Fibroblast of peridontal ligament (primary cell): ENCODE data around the gene FAM111A.
A peak's percentile ranks its signal among the peaks of the same experiment; 100 is the strongest.
"Not testable (repeated sequence)": the region's sequence is repeated elsewhere in the genome, so short reads cannot be mapped to it uniquely, and the experiment has no call there.

ENCODE experiments used
- DNase-seq: peaks from one replicate; pipeline ENCODE4 v3.0.0-alpha.2; 2010; ENCODE audit errors: extremely low read depth

Gene FAM111A, protein sequence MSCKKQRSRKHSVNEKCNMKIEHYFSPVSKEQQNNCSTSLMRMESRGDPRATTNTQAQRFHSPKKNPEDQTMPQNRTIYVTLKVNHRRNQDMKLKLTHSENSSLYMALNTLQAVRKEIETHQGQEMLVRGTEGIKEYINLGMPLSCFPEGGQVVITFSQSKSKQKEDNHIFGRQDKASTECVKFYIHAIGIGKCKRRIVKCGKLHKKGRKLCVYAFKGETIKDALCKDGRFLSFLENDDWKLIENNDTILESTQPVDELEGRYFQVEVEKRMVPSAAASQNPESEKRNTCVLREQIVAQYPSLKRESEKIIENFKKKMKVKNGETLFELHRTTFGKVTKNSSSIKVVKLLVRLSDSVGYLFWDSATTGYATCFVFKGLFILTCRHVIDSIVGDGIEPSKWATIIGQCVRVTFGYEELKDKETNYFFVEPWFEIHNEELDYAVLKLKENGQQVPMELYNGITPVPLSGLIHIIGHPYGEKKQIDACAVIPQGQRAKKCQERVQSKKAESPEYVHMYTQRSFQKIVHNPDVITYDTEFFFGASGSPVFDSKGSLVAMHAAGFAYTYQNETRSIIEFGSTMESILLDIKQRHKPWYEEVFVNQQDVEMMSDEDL

DNA sequence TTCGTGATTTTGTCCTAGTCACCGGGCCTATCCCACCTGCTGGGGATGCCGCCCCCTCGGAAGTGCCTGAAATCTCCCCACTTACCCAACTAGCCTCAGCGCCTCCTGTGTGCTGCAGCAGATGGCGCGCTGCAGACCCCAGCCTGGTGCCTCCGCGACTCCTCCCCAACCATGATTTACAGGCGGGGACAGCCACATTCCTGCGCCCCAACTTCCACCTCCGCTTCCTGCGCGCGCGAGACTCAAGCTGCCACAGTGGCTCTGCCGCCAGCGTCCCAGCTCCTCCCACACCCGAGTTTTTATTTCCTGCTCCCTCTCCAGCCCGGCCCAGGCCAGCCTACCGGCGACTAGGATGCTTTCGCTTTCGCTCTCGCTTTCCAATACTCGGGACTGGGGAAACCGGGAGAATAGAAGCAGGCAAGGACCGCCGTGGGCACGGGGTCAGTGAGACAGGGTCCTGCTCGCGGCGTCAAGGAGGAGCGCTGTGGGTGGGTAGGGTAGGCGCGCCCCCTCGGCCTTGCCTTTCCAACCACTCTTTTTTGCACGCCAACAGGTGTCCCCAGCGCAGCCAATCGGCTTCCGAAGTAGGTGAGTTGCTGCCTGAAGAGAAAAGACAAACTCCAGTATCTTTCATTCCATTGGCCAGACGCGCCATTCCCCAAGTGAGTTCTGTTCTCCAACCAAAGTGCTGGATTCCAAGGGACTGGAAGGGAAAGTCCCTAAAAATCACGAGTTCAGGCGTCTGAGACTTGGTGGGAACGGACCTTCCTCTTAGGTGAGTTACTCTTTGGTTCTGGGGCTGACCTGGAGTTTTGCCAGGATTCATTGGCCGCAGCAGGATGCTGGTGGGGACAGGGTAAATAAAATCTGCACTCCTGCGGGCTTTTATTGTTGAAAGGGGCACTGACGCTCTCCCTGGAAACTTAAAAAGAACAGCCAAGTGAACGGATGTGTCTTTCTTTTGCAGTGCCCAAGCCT lies at the start of gene FAM111A:
Gene FAM111A, plus strand, starts transcription at position 327 of the 978 bp plus-strand sequence. CDS start 6,017 bp downstream, outside the sequence.
- peak; percentile 86 for DNase-seq

DNA sequence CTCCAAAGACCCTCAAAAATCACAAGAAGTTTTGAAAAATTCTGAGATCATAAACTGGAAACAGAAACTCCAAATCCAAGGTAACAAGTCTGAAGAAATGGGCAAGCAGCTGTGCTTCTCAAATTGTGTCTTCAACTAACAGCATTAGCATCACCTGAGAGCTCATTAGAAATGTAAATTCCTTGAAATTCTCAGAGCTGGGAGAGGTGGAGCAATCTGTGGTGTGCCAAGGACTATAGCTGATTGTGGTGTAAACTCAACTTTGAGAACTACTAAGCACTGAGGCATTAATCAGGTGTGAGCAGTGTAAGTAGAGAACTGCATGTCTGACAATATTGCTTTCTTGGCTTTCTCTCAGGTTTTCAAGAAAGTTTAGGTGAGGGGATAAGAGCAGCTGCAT lies 49.1 kb upstream of the FAM111A start:
- not testable (repeated sequence) for DNase-seq

DNA sequence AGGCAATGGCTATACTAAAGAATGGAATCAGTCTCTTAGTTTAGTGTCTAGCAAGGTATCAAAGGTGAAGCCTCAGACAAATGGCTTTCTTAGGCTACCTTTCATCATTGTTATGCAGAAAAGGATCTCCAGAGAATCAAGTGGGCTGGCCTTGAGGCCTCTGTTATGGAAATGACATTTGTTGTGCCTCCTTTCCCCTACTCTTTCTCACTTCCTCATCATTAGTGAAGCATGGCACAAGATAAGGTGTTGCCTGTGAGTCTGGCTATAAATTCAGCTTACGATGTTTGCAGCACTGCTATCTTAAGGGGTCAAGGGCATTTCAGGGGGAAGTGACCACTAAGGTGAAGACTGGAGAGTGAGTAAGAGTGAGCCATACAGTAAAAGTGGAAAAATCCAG lies 47.4 kb upstream of the FAM111A start:
- not testable (repeated sequence) for DNase-seq

DNA sequence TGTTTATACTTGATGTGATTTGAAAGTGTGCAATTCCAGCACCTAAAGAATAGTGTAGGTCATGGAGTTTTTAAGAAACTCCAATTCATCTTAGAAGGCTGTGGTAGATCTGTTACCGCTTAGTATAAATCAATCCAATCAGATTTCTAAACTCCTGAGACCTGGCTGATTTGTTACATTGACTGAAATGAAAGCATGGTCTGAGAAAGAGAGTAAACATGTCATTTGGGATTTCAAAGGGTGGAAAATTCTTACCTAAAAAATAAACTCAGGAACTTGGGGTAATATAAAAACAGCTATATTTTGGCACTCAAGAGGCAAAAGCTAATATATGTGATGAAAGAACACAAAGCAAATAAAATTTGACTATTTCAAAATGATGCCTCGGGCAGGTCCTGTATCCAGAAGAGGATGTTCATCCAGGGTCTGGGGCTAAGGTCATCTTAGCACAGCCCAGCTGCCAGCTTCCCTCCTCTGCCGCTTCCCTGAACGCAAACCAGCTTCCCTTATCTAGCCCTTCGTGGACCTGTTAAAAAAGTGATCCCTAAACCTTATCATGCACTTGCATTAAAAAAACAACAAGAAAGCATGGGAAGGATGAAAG lies 46.6 kb upstream of the FAM111A start:
- not testable (repeated sequence) for DNase-seq

DNA sequence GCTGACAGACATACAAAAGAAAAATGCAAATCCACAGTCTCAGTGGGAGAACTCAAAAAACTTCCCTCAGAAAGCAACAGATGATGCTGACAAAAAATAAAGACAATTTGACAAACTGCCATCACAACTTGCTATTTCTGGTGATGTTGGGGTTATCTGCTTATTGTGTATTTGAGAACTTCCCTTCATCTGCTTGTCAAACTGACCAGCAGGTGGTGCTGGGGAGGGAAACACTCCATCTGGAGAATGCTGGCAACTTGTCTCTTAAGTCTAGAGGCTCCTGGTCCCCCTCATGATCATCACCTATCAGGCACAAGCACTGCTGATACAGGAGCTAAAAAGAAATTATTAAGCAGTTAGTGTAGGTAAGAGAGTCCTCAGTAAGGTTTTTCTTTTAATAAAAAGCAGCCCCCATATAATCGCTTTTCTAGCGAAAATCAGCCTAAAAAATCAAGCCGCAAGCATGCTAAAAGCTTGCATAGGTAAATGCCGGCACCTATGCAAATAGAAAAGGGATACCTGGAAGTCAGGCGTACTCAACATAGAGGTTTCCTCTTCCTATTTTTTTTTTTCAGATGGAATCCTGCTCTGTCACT lies 45.4 kb upstream of the FAM111A start:
- peak; percentile 73 for DNase-seq

DNA sequence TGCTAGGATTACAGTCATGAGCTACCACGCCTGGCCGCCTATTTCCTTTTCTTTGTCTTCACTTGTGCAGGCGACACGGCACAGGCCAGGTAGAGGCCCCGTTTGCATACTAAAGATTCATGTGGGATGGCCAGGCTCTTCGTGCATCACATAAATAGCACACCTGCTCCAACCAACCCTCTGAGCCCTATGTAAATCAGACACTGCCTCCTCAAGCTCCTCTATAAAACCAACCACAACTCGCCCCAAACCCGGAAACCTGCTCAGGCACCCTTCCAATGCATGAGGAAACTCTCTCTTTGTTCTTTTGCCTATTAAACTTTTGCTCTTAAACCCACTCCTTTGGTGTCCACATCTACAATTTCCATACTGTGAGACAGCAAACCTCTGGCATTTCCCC lies 44.7 kb upstream of the FAM111A start:
- DNase-seq, result not testable (repeated sequence)

DNA sequence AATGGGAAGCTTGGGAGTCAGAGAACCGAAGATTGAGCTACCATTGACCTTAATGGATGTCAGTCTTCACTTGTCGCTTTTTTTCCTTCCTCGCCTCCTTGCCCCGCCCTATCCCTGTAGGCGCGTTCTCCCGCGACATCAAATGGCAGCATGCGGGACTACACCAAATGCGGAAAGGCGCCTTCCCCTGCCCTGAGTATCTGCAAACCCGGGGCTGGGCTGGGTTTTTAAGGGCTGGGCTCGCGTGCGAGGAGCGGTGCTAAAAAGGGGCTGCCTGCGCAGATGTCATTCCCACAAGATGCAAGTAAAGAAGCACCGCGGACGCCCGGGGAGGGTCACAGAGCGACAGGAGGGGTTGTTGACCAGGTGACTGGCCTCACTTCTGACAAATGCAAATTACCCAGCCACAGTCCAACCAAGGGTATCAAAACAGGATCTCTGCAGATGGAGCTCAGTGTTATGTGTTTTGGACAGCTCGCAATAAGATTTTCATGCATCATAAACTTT lies 40.3 kb upstream of the FAM111A start:
- DNase-seq, result peak; percentile 34

DNA sequence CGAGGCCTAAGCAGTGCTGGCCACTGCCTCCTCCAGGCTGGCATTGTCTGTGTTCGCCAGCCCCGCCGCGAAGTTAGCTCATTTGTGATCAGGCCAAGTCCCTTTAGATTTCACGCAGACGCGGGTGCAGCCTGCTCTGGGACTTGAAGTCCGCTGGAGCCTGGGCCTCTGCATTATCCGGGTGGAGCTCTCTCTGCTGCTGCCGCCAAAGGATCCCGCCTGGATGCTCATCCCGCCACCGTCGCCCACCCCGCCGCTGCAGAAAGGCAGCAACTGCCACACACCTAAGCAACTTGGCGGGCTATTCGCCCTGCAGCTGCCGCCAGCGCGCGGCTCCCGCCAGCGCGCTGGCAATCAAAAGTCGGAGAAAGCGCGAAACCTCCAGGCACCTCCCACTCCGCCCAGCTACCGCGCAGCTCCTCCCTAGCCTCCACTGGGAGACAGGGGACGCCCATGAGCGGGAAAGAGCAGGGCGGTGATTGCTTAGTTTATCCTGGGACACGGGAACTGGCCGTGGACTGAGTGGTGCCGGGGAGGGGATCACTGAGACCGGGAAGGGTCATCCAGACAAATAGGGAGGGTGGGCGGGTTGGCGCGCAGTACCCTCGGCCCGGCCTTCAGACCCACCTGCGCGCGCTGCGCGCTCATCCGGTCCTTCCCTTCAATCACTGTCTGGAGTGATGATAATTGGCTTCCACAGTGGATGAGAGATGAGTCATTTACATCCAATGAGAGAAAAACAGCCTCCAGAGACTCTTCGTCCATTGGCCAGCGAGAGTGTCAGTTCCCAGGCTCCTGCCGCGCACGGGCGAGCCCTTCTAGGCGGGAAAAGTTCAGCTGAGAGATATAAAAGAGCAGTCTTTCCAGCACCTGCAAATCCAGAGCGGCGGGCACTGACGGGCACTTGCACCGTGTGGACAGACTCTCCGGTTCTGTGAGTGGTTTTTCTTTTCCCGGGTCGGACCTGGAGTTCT lies 36.0 kb upstream of the FAM111A start, which contains the start of gene FAM111B:
Gene FAM111B, plus strand, starts transcription at position 875 of the 974 bp plus-strand sequence. CDS start 2,389 bp downstream, outside the sequence.
- DNase-seq, result peak; percentile 91

DNA sequence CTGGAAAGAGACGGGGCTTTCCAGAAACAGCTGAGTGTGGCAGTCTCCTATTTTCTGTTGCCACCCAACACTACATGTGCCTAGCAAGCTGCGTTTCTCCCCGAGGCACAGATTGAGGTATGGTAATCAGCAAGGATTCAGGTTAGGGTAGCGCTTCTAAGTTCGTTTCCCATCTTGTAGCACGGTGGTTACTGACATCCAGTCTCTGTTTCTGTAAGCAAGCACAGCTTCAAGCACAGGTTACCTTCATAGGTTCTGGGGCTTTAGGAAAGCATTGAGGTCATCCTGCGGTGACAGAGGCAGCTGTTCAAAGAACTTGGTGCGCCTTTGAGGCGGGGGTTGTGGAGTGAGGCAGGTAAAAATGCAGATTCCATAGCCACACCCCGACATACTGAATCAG lies 34.9 kb upstream of the FAM111A start:
- not testable (repeated sequence) for DNase-seq

DNA sequence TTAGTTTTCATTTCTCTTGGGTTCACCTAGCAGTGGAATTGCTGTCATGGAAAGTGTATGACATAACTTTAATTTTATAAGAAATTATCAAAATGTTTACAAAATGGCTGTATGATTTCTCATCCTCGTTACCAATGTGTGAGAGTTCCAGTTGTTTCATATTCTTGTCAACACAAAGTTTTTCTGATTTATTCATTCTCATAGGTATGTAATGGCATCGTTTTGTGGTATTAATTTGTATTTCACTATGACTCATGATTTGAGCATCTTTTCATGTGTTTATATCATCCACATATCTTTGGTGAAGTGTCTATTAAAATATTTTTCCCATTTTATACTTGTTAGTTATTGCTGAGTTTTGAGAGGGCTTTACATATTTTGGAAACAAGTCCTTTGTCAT lies 30.2 kb upstream of the FAM111A start:
- DNase-seq, result no peak

DNA sequence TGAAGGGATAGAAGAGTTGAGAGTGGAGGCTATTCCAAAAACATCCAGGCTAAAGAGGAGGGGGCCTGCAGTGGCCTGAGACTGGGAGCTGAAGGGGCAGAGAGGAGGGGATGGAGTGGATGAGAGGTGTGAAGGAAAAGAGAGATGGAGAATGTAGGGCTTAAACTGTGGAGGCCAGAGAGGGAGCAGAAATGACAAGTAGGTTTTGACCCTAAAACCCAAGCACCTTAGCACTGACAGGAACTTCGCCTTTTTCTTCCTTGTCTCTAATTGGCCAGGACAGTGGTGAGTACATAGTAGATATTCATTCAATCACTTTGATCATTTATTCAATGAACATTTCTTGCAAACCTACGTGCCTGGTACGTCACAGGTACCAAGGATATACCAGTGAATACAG lies 28.3 kb upstream of the FAM111A start:
- DNase-seq, result no peak

DNA sequence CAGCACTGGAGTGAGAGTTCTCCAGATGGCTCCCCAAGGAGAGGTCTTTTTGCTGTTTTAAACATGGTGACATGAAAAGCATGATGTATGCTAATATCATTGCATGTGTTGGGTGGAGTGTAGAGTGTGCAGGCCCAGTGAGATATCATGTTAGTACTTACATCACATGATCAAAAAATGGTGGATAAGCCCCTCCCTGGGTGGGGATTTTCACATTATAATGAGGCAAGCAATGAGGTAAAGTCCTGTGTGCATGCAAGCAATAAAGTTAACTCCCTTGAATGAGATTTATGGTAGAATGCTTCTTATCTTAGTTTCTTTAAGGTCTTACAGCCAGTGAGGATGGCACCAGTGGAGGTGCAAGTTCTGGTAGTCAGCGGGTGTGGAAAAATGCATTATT lies 27.1 kb upstream of the FAM111A start:
- no peak for DNase-seq

DNA sequence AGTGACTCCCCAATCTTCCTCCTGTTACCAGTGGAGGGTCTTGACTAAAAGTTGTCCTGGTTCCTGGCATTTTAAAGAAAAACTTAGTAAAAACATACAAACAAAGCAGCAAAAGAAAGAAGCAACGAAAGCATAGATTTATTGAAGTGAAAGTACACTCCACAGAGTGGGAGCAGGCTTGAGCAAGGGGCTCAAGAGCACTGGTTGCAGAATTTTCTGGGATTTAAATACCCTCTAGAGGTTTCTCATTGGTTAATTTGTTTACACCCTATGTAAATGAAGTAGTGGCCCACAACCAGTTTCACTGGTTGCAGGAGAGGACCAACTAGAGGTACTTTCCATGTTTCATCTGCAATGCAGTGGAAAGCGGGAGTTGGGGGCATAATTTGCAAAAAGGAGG lies 24.9 kb upstream of the FAM111A start:
- no peak for DNase-seq

DNA sequence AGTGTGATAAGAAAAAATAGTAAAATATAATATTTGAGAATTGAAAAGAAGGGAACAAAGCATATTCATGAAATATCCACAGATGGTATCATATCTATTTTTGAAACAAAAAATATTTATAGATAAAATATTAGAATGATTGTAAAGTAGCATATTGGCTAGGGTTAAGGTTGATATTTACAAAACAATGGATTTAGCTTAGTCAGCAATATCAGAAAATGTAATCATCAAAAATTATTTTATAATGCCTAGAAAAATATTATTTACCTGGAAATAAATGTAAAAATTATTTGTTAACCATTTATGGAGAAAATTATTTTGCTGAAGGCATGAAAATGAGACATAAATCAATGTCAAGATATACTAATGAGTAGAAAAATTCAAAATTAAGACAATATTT lies 22.8 kb upstream of the FAM111A start:
- no peak for DNase-seq

DNA sequence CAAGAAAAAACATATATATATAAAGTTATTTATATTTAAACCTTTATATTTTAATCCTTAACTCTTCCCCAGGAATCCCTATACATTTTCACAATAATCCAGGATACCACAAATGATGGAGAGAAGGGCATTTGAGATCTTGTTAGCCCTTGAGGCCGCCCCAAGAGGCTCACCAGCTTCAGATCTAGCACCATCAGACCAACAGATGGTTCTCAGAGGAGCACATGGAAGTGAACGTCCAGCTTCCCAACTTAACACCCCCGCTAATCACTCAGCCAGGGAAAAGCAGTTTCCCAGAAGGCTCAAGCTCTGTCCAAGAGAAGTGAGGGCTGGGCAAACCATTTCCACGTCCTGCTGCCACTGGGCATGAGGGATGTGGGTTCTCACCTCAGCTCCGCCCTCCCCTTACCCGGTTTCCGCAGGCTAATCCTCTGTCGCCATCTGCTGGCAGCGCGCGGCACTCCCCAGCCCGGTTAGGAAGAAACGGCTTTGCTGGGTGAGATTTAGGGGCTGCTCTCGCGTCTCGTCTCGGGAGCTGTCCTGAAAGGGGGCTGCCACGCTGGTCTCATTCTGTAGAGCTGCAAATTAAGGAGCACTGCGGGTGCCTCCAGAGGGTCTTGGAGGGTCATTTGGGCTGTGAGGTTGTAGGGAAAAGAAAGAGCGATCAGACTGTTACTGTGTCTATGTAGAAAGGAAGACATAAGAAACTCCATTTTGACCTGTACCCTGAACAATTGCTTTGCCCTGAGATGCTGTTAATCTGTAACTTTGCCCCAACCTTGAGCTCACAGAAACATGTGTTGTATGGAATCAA lies 6.8 kb upstream of the FAM111A start:
- DNase-seq, result peak; percentile 73

DNA sequence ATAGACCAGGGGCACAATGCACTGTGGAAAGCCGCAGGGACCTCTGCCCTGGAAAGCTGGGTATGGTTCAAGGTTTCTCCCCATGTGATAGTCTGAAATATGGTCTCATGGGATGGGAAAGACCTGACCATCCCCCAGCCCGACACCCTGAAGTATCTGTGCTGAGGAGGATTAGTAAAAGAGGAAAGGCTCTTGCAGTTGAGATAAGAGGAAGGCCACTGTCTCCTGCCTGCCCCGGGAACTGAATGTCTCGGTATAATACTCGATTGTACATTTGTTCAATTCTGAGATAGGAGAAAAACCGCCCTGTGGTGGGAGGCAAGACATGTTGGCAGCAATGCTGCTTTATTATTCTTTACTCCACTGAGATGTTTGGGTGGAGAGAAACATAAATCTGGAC lies 6.1 kb upstream of the FAM111A start:
- DNase-seq, result not testable (repeated sequence)

DNA sequence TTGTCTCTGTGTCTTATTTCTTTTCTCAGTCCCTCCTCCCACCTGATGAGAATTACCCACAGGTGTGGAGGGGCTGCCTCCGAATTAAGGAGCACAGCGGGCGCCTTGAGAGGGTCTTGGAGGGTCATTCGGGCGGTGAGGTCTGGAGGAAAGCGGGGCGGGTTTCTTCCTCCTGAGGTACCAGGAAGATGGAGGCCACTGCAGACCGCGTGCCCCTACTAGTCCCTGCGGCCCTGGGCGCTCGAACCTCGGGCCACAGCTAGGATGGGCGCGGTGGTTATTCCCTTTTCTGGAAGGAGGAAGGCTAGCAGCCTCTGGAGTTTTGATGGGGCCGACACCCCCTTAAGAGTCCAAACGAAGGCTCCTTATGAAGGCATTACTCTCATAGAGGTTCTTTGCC lies 5.5 kb upstream of the FAM111A start:
- DNase-seq, result no peak

DNA sequence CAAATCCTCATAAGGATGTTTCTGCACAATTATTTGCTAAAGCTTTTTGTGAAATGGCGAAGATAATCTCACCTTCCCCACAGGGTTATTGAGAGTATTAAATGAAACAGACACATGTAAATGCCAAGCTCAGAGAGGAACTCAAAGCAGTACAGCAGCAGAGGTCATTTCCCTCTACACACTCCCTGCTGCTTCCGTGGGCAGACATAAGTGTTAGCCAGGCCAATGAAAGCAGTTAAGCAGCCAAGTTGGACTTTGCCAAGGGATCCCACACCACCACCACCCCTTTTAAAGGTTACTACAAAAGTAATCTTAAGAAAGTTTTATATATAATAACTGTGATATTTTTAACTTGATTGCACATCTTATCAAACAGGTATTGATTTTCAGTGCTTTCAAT lies 4.0 kb upstream of the FAM111A start:
- no peak for DNase-seq

DNA sequence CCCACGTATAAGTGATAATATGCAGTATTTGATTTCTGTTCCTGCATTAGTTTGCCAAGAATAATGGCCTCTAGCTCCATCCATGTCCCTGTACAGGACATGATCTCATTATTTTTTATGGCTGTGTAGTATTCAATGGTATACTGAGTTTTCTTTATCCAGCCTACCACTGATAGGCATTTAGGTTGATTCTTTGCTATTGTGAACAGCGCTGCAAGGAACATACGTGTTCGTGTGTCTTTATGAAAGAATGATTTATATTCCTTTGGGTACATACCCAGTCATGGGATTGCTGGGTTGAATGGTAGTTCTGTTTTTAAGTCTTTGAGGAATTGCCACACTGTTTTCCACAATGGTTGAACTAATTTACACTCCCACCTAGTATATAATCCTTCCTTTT lies 1.5 kb upstream of the FAM111A start:
- no peak for DNase-seq
